WERI-Rb-1 (cell line): ENCODE data around the gene RORB.

Source experiments
- DNase-seq: peaks from one replicate; pipeline ENCODE4 v3.0.0-alpha.2; 2020
- H3K27ac ChIP-seq: fragments of 250-450 bp; sonication (Bioruptor Pico); 2 replicates; pipeline ENCODE4 v1.5.1; 2020; ENCODE audit warnings: mild to moderate bottlenecking, moderate library complexity
- H3K27me3 ChIP-seq: fragments of 250-450 bp; sonication (Bioruptor Pico); 2 replicates; pipeline ENCODE4 v1.5.1; 2021; ENCODE audit warnings: mild to moderate bottlenecking, low read depth, moderate library complexity; ENCODE audit not compliant: insufficient read depth, severe bottlenecking
- H3K36me3 ChIP-seq: fragments of 250-450 bp; sonication (Bioruptor Pico); 2 replicates; pipeline ENCODE4 v1.5.1; 2020; ENCODE audit warnings: mild to moderate bottlenecking, moderate library complexity
- H3K4me3 ChIP-seq: 2 replicates; pipeline ENCODE4 v1.5.1; 2011; ENCODE audit warnings: low read depth, mild to moderate bottlenecking, control low read depth, low read length
- H3K9me3 ChIP-seq: fragments of 250-450 bp; sonication (Bioruptor Pico); 2 replicates; pipeline ENCODE4 v1.5.1; 2021; ENCODE audit warnings: mild to moderate bottlenecking, moderate library complexity; ENCODE audit not compliant: severe bottlenecking
- TF ChIP-seq, protein P1 (sequence below): IDR thresholded peaks from 2 replicates; pipeline ENCODE4 v1.5.1; 2011; ENCODE audit warnings: low read depth, mild to moderate bottlenecking, control low read depth, inconsistent platforms, low read length

The RORB gene

DNA sequence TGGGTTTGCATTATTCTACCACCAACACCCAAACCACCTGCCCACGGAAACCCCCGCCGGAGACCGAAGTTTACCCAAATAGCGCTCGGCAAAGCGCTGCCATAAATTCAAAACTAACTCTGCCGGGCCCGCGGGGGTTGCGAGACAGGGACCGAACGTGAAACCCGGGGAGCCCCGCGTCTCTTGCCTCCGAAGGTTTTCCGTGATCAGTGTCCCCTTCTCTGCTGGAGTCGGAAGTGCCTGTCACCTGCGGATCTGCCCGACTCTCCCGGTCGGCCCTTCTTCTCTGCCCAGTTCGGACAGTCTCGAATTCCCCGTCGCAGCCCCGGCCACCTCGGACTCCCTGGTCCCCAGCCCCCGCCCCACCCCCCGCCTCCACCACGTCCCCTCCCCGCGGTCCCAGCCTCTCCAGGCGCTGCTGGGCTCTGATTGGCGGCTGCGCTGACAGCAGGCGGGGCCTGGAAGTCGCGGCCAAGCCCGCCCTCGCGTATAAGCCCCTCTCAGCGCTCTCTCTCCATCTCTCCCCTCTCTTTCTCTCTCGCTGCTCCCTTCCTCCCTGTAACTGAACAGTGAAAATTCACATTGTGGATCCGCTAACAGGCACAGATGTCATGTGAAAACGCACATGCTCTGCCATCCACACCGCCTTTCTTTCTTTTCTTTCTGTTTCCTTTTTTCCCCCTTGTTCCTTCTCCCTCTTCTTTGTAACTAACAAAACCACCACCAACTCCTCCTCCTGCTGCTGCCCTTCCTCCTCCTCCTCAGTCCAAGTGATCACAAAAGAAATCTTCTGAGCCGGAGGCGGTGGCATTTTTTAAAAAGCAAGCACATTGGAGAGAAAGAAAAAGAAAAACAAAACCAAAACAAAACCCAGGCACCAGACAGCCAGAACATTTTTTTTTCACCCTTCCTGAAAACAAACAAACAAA is at the start of gene RORB:
TSS of gene RORB (plus strand) at position 517 of the 929 bp plus-strand sequence. CDS start 642 bp downstream, outside the sequence.
- peak within 1 kb of the TSS; percentile 68 for H3K27ac ChIP-seq
- H3K9me3 ChIP-seq = no peaks in the 10 kb centered on the region
- peaks cover 6% of the 10 kb centered on the region; the same call in 1 of the 2 replicates for H3K36me3 ChIP-seq
- no peaks in the 10 kb centered on the region for H3K27me3 ChIP-seq
- H3K4me3 ChIP-seq = peak within 1 kb of the TSS; percentile 91
- TF ChIP-seq, protein P1, sequence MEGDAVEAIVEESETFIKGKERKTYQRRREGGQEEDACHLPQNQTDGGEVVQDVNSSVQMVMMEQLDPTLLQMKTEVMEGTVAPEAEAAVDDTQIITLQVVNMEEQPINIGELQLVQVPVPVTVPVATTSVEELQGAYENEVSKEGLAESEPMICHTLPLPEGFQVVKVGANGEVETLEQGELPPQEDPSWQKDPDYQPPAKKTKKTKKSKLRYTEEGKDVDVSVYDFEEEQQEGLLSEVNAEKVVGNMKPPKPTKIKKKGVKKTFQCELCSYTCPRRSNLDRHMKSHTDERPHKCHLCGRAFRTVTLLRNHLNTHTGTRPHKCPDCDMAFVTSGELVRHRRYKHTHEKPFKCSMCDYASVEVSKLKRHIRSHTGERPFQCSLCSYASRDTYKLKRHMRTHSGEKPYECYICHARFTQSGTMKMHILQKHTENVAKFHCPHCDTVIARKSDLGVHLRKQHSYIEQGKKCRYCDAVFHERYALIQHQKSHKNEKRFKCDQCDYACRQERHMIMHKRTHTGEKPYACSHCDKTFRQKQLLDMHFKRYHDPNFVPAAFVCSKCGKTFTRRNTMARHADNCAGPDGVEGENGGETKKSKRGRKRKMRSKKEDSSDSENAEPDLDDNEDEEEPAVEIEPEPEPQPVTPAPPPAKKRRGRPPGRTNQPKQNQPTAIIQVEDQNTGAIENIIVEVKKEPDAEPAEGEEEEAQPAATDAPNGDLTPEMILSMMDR = no peak
- peak; percentile 90 for DNase-seq

DNA sequence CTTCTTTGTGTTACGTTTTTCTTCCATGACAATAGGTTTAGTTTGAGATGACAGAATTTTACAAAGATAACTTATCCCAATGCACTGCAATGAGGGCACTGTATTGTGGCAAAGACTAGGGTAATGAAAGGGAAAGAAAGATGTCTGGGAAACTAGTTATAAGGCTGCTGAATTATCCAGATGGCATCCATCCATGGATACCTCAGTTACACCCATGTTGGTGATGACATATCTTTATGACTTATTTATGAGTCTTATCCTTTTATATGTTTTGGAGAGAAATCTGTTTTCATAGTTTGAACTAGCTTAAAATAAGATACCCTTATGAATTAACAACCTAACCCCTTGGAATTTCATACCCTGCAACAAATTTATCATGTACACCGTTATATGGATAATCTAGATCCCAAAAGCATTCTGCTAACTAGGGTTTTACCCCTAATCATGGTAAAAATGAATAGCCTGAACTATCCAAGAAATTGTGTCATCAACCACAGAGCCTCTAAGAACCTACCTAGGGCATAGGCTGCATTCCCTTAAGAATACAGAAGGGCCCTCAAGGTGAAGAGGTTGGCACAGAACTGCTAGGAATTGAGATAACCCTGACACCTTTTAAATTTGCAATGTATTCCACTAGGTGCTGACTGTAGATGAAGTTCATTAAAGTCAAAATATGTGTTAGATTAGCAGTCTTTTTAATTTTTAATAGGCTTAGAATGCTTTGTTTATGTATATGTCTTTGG is 49.5 kb upstream of the RORB start:
- no peaks in the 10 kb centered on the region for H3K27me3 ChIP-seq
- DNase-seq = no peak
- TF ChIP-seq, protein P1 = no peak
- H3K27ac ChIP-seq = no peak overlapping the region
- H3K36me3 ChIP-seq = no peaks in the 10 kb centered on the region
- H3K4me3 ChIP-seq = no peak overlapping the region
- no peaks in the 10 kb centered on the region for H3K9me3 ChIP-seq

DNA sequence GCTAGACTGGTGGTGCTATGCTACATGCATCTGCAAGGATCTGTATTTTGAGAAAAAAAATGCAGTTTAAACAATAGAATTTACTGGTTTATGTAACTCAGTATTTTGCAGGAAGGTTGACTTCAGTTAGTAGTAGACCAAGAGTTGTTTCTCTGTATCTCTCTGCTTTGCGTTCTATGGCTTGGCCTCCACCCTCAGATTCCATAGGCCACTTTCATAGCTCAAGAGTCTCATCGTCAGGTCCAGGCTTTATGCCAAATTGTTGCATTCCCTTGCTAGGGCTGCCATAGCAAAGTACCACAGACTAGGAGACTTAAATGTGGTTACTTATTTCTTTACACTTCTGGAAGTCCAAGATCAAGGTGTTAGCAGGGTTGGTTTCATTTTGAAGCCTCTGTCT is 48.1 kb upstream of the RORB start:
- Histone ChIP-seq H3K36me3 (no peaks in the 10 kb centered on the region), H3K9me3 (no peaks in the 10 kb centered on the region), H3K27ac (no peak overlapping the region), H3K27me3 (no peaks in the 10 kb centered on the region), H3K4me3 (no peak overlapping the region)
- DNase-seq = no peak
- TF ChIP-seq, protein P1 = no peak

DNA sequence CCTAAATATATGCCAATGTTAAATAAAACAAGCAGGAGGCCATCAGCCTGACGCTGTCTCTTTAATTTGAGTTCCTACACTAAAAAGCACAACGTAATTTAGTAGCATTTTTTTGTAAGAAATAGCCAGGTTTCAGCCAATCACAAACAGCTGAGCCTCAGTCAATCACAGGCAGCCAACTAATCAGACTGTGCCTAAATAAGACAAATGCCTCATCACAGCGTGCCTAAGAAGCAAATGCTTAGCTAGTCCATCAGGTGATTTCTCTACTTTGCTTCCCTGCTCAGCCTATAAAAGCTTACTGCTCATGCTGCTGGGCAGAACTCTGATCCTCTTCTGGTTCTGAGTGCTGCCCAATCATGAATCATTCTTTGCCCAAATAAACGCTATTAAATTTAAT is 38.3 kb upstream of the RORB start:
- no peaks in the 10 kb centered on the region for H3K36me3 ChIP-seq
- H3K27ac ChIP-seq = no peak overlapping the region
- TF ChIP-seq, protein P1 = no peak
- no peaks in the 10 kb centered on the region for H3K9me3 ChIP-seq
- no peak for DNase-seq
- H3K4me3 ChIP-seq = no peak overlapping the region
- no peaks in the 10 kb centered on the region for H3K27me3 ChIP-seq

DNA sequence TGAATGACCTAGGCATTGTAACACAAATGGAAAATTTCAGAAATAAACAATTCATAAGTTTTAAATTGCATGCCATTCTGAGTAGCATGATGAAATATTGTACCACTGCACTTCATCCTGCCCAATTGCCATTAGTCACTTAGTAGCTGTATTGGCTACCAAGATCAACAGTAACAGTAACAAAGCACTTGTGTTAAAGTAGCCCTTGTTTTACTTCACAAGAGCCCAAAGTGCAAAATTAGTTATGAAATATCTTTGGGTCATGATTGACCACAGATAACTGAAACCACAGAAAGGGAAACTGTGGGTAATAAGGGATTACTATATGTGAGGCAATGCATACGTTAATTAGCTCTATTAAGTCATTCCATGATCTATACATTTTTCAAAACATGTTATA is 33.3 kb upstream of the RORB start:
- H3K27ac ChIP-seq = no peak overlapping the region
- TF ChIP-seq, protein P1 = no peak
- no peaks in the 10 kb centered on the region for H3K27me3 ChIP-seq
- no peak overlapping the region for H3K4me3 ChIP-seq
- no peak for DNase-seq
- H3K9me3 ChIP-seq = no peaks in the 10 kb centered on the region
- no peaks in the 10 kb centered on the region for H3K36me3 ChIP-seq
